Measurements from ENCODE around the gene NOL8. TPM values are rescaled to one million over a fixed set of nuclear protein-coding genes. Genes with fewer than 3 reads are reported as not detected.

NOL8 gene
- total and polyA plus RNA-seq, 4 donors, result 14.4 to 43.1 (median 26.0) TPM

GRCh38 chr9:92298036-92298435 is 27.1 kb downstream of the NOL8 start:
- H3K9me3 ChIP-seq (ENCODE audit: control insufficient read depth, low read length), result no peaks in the 10 kb centered on the region
- intact Hi-C loops (cut with DNase I), result no loop called here
- DNase-seq (no peak), ATAC-seq (ENCODE audit: low FRiP score) (no peak)
- H3K27ac ChIP-seq (ENCODE audit: low read depth in 1 of 2, low read length in 2 of 2), result no peak overlapping the region
- peaks cover 0 to 8% of the 10 kb centered on the region in 2 donors for H3K4me1 ChIP-seq (ENCODE audit: control insufficient read depth in 1 of 2, insufficient read depth in 2 of 2, low read length in 2 of 2)
- 85 to 87% methylated on average over 3 of the region's 3 CpGs for WGBS, 2 donors
- peaks cover 0 to 8% of the 10 kb centered on the region in 2 donors for H3K36me3 ChIP-seq (ENCODE audit: control insufficient read depth in 1 of 2, insufficient read depth in 2 of 2, low read length in 1 of 2)
- no peaks in the 10 kb centered on the region for H3K27me3 ChIP-seq (ENCODE audit: control insufficient read depth in 1 of 2, insufficient read depth in 2 of 2, low read length in 1 of 2)
- no peak overlapping the region for H3K4me3 ChIP-seq (ENCODE audit: low read length in 2 of 2)

DNA sequence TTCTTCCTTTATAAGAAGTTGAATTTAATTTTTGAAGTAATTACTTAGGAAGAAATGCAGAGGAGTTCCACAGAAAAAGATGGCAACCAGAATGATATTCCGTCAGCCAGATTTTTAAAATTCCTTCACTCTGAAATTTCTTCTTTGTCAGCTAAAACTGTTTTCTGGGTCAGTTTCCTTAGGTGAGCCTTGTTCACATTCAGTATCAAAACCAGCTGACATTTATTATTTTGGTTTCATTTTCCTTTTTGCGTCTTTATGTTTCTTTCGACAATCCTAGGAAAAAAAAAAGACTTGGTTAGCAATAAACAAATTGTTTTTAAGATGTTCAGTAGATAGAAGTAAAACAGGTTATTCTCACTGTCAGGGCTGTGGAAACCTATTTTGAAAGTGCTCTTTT is 27.5 kb downstream of the NOL8 start:
- intact Hi-C loops (cut with DNase I), result no loop called here
- Histone ChIP-seq H3K9me3 (ENCODE audit: control insufficient read depth, low read length) (no peaks in the 10 kb centered on the region), H3K27me3 (ENCODE audit: control insufficient read depth in 1 of 2, insufficient read depth in 2 of 2, low read length in 1 of 2) (no peaks in the 10 kb centered on the region), H3K4me3 (ENCODE audit: low read length in 2 of 2) (no peak overlapping the region), H3K4me1 (ENCODE audit: control insufficient read depth in 1 of 2, insufficient read depth in 2 of 2, low read length in 2 of 2) (peaks cover 0 to 8% of the 10 kb centered on the region in 2 donors), H3K36me3 (ENCODE audit: control insufficient read depth in 1 of 2, insufficient read depth in 2 of 2, low read length in 1 of 2) (peaks cover 0 to 8% of the 10 kb centered on the region in 2 donors), H3K27ac (ENCODE audit: low read depth in 1 of 2, low read length in 2 of 2) (no peak overlapping the region)
- ATAC-seq (ENCODE audit: low FRiP score) (no peak), DNase-seq (no peak)
- 94 to 98% methylated on average over 3 of the region's 3 CpGs for WGBS, 2 donors

DNA sequence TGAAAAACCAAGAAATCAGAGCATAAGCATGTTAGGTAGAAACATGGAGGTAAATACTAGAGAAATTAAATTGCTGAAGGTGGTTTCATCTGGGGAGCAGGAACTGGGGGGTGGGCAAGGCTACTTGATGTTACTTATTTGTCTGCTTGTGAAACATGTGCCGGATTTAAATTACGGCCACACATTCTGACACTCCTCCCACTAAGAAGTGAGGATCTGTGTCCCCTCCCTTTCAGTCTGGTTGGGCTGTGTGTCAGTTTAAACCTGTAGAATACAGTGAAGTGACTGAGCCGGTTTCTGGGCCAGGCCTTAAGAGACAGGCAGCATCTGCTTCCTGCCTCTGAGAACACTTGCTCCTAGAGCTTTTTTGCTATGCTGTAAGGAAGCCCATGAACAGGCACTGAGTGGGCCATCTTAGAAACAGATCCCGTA is 29.3 kb downstream of the NOL8 start:
- Histone ChIP-seq H3K9me3 (ENCODE audit: control insufficient read depth, low read length) (no peaks in the 10 kb centered on the region), H3K27me3 (ENCODE audit: control insufficient read depth in 1 of 2, insufficient read depth in 2 of 2, low read length in 1 of 2) (no peaks in the 10 kb centered on the region)
- 69 to 72% methylated on average over 4 of the region's 4 CpGs for WGBS, 2 donors

DNA sequence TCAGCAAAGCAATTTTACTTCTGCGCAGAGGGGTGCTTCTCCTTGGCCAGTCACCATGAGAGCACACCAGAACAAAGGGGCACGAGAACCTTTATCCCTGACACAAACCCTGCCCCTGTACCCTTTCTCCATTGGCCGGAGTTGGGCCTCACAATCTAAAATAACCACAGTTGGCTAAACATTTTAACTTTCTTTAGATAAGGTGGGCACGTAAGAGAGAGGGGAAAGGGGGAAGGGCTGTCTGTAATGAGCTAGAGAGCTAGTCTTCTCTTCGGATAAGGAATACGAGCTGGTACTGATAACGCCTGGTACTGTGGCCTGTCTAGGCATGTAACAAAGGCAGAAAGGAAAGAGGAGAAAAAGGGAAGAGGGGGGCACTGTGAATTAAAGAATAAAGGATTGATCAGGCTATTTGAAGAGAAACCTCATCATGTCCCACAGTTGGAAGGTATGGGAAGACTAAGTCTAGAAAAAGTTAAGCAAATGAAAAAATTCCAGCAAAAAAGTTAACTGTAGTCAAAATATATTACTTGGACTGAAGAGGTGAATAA is 29.8 kb downstream of the NOL8 start:
- intact Hi-C loops (cut with DNase I), result no loop called here
- Histone ChIP-seq H3K27ac (ENCODE audit: low read depth in 1 of 2, low read length in 2 of 2) (no peak overlapping the region), H3K27me3 (ENCODE audit: control insufficient read depth in 1 of 2, insufficient read depth in 2 of 2, low read length in 1 of 2) (no peaks in the 10 kb centered on the region), H3K4me3 (ENCODE audit: low read length in 2 of 2) (no peak overlapping the region), H3K4me1 (ENCODE audit: control insufficient read depth in 1 of 2, insufficient read depth in 2 of 2, low read length in 2 of 2) (peaks cover 0 to 8% of the 10 kb centered on the region in 2 donors), H3K36me3 (ENCODE audit: control insufficient read depth in 1 of 2, insufficient read depth in 2 of 2, low read length in 1 of 2) (peaks cover 0 to 8% of the 10 kb centered on the region in 2 donors), H3K9me3 (ENCODE audit: control insufficient read depth, low read length) (no peaks in the 10 kb centered on the region)
- DNase-seq (no peak), ATAC-seq (ENCODE audit: low FRiP score) (no peak)
- 42 to 44% methylated on average over 7 of the region's 7 CpGs for WGBS, 2 donors

More for the DNA sequence above, 29.3 kb downstream of the NOL8 start:
- intact Hi-C loops (cut with DNase I), result no loop called here
- Histone ChIP-seq H3K4me3 (ENCODE audit: low read length in 2 of 2) (no peak overlapping the region), H3K36me3 (ENCODE audit: control insufficient read depth in 1 of 2, insufficient read depth in 2 of 2, low read length in 1 of 2) (peaks cover 0 to 8% of the 10 kb centered on the region in 2 donors), H3K27ac (ENCODE audit: low read depth in 1 of 2, low read length in 2 of 2) (no peak overlapping the region), H3K4me1 (ENCODE audit: control insufficient read depth in 1 of 2, insufficient read depth in 2 of 2, low read length in 2 of 2) (peaks cover 0 to 8% of the 10 kb centered on the region in 2 donors)
- ATAC-seq (ENCODE audit: low FRiP score), result no peak
- no peak for DNase-seq

DNA sequence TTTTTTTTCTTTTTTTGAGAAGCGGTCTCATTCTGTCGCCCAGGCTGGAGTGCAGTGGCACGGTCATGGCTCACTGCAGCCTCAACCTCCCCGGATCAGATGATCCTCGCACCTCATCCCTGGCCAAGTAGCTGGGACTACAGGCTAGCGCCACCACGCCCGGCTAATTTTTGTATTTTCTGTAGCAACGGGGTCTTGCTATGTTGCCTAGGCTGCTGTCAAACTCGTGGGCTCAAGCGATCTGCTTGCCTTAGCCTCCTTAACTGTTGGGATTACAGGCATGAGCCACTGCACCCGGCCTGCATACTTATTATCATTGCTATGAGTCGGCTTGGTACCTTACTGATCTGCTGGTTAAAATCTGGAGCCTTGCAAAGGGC is 30.9 kb downstream of the NOL8 start:
- WGBS, 2 donors, result 14 to 21% methylated on average over 13 of the region's 13 CpGs
- intact Hi-C loops (cut with DNase I), result no loop called here
- Histone ChIP-seq H3K9me3 (ENCODE audit: control insufficient read depth, low read length) (no peaks in the 10 kb centered on the region), H3K4me3 (ENCODE audit: low read length in 2 of 2) (peak overlapping the region; percentile 53 to 72), H3K27ac (ENCODE audit: low read depth in 1 of 2, low read length in 2 of 2) (peak overlapping the region in 1 of 2 donors; percentile 62), H3K36me3 (ENCODE audit: control insufficient read depth in 1 of 2, insufficient read depth in 2 of 2, low read length in 1 of 2) (peaks cover 0 to 7% of the 10 kb centered on the region in 2 donors), H3K27me3 (ENCODE audit: control insufficient read depth in 1 of 2, insufficient read depth in 2 of 2, low read length in 1 of 2) (no peaks in the 10 kb centered on the region), H3K4me1 (ENCODE audit: control insufficient read depth in 1 of 2, insufficient read depth in 2 of 2, low read length in 2 of 2) (peaks cover 0 to 8% of the 10 kb centered on the region in 2 donors)
- DNase-seq, result no peak
- ATAC-seq (ENCODE audit: low FRiP score), result no peak

DNA sequence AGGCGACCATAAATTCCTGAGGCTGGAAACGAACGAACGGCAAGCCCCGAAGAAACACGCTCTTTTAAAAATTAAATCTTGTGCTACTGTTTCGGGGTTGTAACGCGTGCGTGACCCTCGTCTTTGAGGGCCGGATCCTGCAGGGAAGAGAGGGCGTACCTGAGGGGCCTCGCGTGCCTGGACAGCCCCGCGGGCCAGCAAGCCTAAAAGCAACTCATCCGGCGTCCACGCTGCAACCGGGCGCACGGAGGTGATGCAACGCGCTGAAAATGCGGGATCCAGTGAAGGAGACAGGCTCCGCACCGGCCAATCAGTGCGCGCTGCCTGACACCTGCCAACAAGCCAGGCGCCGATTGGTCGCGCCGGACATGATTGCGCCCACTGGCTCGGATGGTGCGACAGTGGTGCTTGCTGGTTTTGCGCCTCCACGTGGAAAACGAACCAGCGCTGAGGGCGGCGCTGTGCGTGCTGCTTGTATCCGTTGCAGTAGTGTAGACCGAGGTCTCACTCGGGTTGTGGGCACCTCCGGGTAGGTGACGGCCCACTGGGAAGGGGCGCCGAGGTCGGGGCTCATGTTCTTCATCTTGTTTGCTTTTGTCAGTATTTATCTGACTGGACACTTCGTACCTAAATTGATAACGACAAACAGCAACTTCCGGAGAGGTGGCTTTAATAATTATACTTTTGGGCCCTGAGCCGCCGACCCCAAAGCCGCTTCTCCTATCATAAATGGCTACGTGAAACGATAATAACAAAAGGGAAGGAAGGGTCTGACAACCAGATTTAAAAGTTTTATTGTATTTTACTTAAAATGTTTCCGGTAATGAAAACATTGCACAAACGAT is 31.5 kb downstream of the NOL8 start, which contains the start of gene IARS1:
IARS1 (minus strand) TSS at position 246 of the 845 bp plus-strand sequence. CDS start 4,278 bp downstream, outside the sequence.
- intact Hi-C loops (cut with DNase I), result no loop called here

DNA sequence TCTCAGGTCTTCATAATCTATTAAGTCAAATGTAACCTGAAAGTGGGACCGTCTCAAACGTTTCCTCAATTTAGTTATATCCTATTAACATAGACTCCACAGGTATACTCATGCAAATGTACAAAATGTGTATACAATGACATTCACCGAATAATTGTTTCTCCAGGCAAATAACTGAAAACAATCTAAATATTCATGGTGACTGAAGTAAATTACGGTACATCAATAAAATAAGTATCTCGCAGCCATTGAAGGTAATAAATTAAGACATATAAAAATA is 32.1 kb downstream of the NOL8 start:
- ATAC-seq (ENCODE audit: low FRiP score) (no peak), DNase-seq (no peak)
- Histone ChIP-seq H3K36me3 (ENCODE audit: control insufficient read depth in 1 of 2, insufficient read depth in 2 of 2, low read length in 1 of 2) (peaks cover 0 to 2% of the 10 kb centered on the region in 2 donors), H3K4me1 (ENCODE audit: control insufficient read depth in 1 of 2, insufficient read depth in 2 of 2, low read length in 2 of 2) (peaks cover 0 to 8% of the 10 kb centered on the region in 2 donors), H3K4me3 (ENCODE audit: low read length in 2 of 2) (peak overlapping the region; percentile 73 to 94), H3K27ac (ENCODE audit: low read depth in 1 of 2, low read length in 2 of 2) (no peak overlapping the region), H3K27me3 (ENCODE audit: control insufficient read depth in 1 of 2, insufficient read depth in 2 of 2, low read length in 1 of 2) (no peaks in the 10 kb centered on the region), H3K9me3 (ENCODE audit: control insufficient read depth, low read length) (no peaks in the 10 kb centered on the region)
- 1 to 2% methylated on average over 5 of the region's 5 CpGs for WGBS, 2 donors
- intact Hi-C loops (cut with DNase I), result no loop called here

More for the DNA sequence above, 31.5 kb downstream of the NOL8 start, which contains the start of gene IARS1:
- 0% methylated on average over 63 of the region's 63 CpGs for WGBS, 2 donors
- Histone ChIP-seq H3K4me1 (ENCODE audit: control insufficient read depth in 1 of 2, insufficient read depth in 2 of 2, low read length in 2 of 2) (peaks cover 0 to 8% of the 10 kb centered on the region in 2 donors), H3K27me3 (ENCODE audit: control insufficient read depth in 1 of 2, insufficient read depth in 2 of 2, low read length in 1 of 2) (no peaks in the 10 kb centered on the region), H3K9me3 (ENCODE audit: control insufficient read depth, low read length) (no peaks in the 10 kb centered on the region), H3K36me3 (ENCODE audit: control insufficient read depth in 1 of 2, insufficient read depth in 2 of 2, low read length in 1 of 2) (peaks cover 0 to 4% of the 10 kb centered on the region in 2 donors), H3K27ac (ENCODE audit: low read depth in 1 of 2, low read length in 2 of 2) (peak within 1 kb of the TSS in 1 of 2 donors; percentile 62), H3K4me3 (ENCODE audit: low read length in 2 of 2) (peak within 1 kb of the TSS; percentile 73 to 94)
- peak; percentile 98 to 99 for DNase-seq
- ATAC-seq (ENCODE audit: low FRiP score), result peak; percentile 100

GRCh38 chr9:92292338-92293074 is 32.6 kb downstream of the NOL8 start:
- no peaks in the 10 kb centered on the region for H3K27me3 ChIP-seq (ENCODE audit: control insufficient read depth in 1 of 2, insufficient read depth in 2 of 2, low read length in 1 of 2)
- ATAC-seq (ENCODE audit: low FRiP score) (no peak), DNase-seq (no peak)
- H3K9me3 ChIP-seq (ENCODE audit: control insufficient read depth, low read length), result no peaks in the 10 kb centered on the region
- H3K4me3 ChIP-seq (ENCODE audit: low read length in 2 of 2), result peak overlapping the region; percentile 73 to 94
- no peaks in the 10 kb centered on the region for H3K36me3 ChIP-seq (ENCODE audit: control insufficient read depth in 1 of 2, insufficient read depth in 2 of 2, low read length in 1 of 2)
- 52 to 61% methylated on average over 8 of the region's 8 CpGs for WGBS, 2 donors
- H3K27ac ChIP-seq (ENCODE audit: low read depth in 1 of 2, low read length in 2 of 2), result peak overlapping the region in 1 of 2 donors; percentile 8
- peaks cover 0 to 8% of the 10 kb centered on the region in 2 donors for H3K4me1 ChIP-seq (ENCODE audit: control insufficient read depth in 1 of 2, insufficient read depth in 2 of 2, low read length in 2 of 2)
- intact Hi-C loops (cut with DNase I), result no loop called here
